ENCODE data around the gene CTDSPL2.
"Not testable (repeated sequence)": the region's sequence is repeated elsewhere in the genome, so short reads cannot be mapped to it uniquely, and the experiment has no call there.

CTDSPL2 gene

GRCh38 chr15:44426975-44427755 is at the start of gene CTDSPL2:
TSS of gene CTDSPL2 (plus strand) at chr15:44427629. CDS start at chr15:44459015, 31,386 bp downstream.
- DNase-seq: peak; percentile 87

GRCh38 chr15:44381236-44381635 is 46.2 kb upstream of the CTDSPL2 start:
- no peak for DNase-seq

- no peak for DNase-seq
Measured at GRCh38 chr15:44385344-44385942, 42.0 kb upstream of the CTDSPL2 start.

GRCh38 chr15:44394062-44394461 is 33.4 kb upstream of the CTDSPL2 start:
- no peak for DNase-seq

- no peak for DNase-seq
Measured at GRCh38 chr15:44394562-44394961, 32.9 kb upstream of the CTDSPL2 start.

GRCh38 chr15:44397869-44398268 is 29.6 kb upstream of the CTDSPL2 start:
- DNase-seq: no peak

GRCh38 chr15:44414001-44414400 is 13.4 kb upstream of the CTDSPL2 start:
- no peak for DNase-seq

GRCh38 chr15:44427756-44428724 is 611 bp downstream of the CTDSPL2 start:
- DNase-seq: no peak

GRCh38 chr15:44435893-44436667 is 8.7 kb downstream of the CTDSPL2 start:
- DNase-seq: no peak

- DNase-seq: no peak
Measured at GRCh38 chr15:44438402-44438801, 11.0 kb downstream of the CTDSPL2 start.

GRCh38 chr15:44441095-44441501 is 13.7 kb downstream of the CTDSPL2 start:
- no peak for DNase-seq

- DNase-seq: no peak
Measured at GRCh38 chr15:44443515-44443914, 16.1 kb downstream of the CTDSPL2 start.

- no peak for DNase-seq
Measured at GRCh38 chr15:44447772-44448376, 20.4 kb downstream of the CTDSPL2 start.

- DNase-seq: no peak
Measured at GRCh38 chr15:44450172-44450571, 22.7 kb downstream of the CTDSPL2 start.

- not testable (repeated sequence) for DNase-seq
Measured at GRCh38 chr15:44453578-44454283, 26.3 kb downstream of the CTDSPL2 start.

GRCh38 chr15:44458429-44458828 is 31.0 kb downstream of the CTDSPL2 start:
- DNase-seq: no peak

- DNase-seq: no peak
Measured at GRCh38 chr15:44468709-44469385, 41.4 kb downstream of the CTDSPL2 start.

GRCh38 chr15:44471885-44472455 is 44.5 kb downstream of the CTDSPL2 start:
- DNase-seq: no peak

- no peak for DNase-seq
Measured at GRCh38 chr15:44479343-44479742, 51.9 kb downstream of the CTDSPL2 start.

- no peak for DNase-seq
Measured at GRCh38 chr15:44482090-44482489, 54.7 kb downstream of the CTDSPL2 start.

Data from activated CD4-positive, alpha-beta T cell treated with anti-CD3 and anti-CD28 coated beads for 1 hour (primary cell).